ENCODE results near the gene PKDREJ. TPM values are rescaled to one million over a fixed set of nuclear protein-coding genes. Genes with fewer than 3 reads are reported as not detected.

The PKDREJ gene
- total RNA-seq, 2 experiments from 2014 or later, result not detected

DNA sequence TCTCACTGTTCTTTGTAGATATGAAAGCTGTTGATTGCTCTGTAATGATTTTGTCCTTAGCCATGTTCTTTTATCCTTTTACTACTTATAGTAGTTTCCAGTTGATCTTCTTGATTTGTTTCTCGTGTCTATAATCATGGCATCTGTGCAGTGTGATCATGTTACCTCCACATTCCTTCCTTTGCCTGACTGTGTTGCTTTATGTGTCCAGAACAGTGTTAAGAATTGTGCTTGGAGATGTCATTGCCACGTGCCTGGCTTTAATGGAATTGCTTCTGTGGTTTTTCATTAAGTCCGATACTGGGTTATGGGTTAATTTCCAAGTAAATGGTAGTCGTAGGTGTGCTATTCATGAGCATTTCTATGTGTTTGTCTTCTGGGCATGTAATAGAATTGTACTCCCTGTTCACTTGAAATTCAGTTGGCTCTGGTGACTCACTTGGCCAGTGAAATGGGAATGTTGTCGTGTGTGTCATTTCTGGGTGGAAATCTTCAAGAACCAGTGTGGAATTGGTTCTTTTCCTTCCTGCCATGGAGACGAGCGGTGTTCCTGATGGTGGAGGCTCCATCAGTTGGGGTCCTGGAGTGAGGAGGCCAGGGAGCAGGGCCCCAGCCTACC lies 40.3 kb upstream of the PKDREJ start:
- H3K36me3 ChIP-seq (ENCODE audit: insufficient read depth, low read length), result peaks cover 90% of the 10 kb centered on the region
- no peaks in the 10 kb centered on the region for H3K9me3 ChIP-seq (ENCODE audit: low read length)
- no TSS peak for BruUV-seq (replicated peaks)
- TF ChIP-seq EZH2phosphoT487 (IDR thresholded peaks at IDR 0.05; ENCODE audit: borderline replicate concordance, low read depth, low read length) (no peak), CTCF (conservative IDR thresholded peaks at IDR 0.05; ENCODE audit: low read length) (no peak)
- intact Hi-C loops (cut with micrococcal nuclease; ENCODE audit: unreplicated experiment), result no loop called here
- no peak for DNase-seq (ENCODE audit: low spot score)
- ChIA-PET POLR2A (no interaction called here), CTCF (ENCODE audit: unreplicated experiment) (no interaction called here)
- no peak overlapping the region for H3K4me3 ChIP-seq (ENCODE audit: low read depth, low read length, poor library complexity, severe bottlenecking)
- H3K9me2 ChIP-seq (ENCODE audit: insufficient read depth, low read length), result no peaks in the 10 kb centered on the region
- no peak overlapping the region for H3K27ac ChIP-seq (ENCODE audit: low read depth, low read length, poor library complexity, severe bottlenecking)
- no peak overlapping the region for H2AFZ ChIP-seq (ENCODE audit: low read length)
- peaks cover 4% of the 10 kb centered on the region for H3K4me1 ChIP-seq (ENCODE audit: insufficient read depth, low read length, poor library complexity, severe bottlenecking)
- peak overlapping the region; percentile 4; the same call in 1 of the 2 replicates for H3K4me2 ChIP-seq (ENCODE audit: low read length)
- H4K20me1 ChIP-seq (ENCODE audit: insufficient read depth, low read length), result 0 out of 2 replicates have a peak, but pooled peaks cover 3% of the 10 kb centered on the region
- H3K79me2 ChIP-seq (ENCODE audit: insufficient read depth, low read depth, low read length), result peaks cover 84% of the 10 kb centered on the region

DNA sequence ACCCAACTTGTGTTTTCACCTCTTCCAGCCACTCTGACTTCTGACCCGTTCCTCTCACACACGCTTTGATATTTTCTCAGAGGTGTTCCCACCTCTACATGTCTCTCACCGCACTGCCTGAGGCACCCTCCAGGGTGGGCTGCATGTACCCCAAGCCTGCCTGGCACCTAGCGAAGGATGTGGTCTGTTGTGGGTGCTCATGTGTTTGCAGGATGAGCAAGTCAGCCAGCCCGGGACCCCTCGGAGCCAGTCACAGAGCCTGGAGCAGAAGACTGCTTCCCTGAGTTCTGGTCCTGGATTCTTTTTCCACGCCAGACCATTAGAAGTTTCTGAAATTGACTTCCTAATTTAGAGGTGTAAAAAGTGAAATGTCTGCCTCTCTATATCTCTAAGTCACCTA lies 37.3 kb upstream of the PKDREJ start:
- CTCF ChIA-PET (ENCODE audit: unreplicated experiment), result no interaction called here
- BruUV-seq (replicated peaks), result no TSS peak
- Histone ChIP-seq H3K4me3 (ENCODE audit: low read depth, low read length, poor library complexity, severe bottlenecking) (no peak overlapping the region), H2AFZ (ENCODE audit: low read length) (no peak overlapping the region), H3K79me2 (ENCODE audit: insufficient read depth, low read depth, low read length) (peaks cover 71% of the 10 kb centered on the region), H4K20me1 (ENCODE audit: insufficient read depth, low read length) (no peaks in the 10 kb centered on the region), H3K4me2 (ENCODE audit: low read length) (no peak overlapping the region), H3K9me2 (ENCODE audit: insufficient read depth, low read length) (no peaks in the 10 kb centered on the region), H3K9me3 (ENCODE audit: low read length) (no peaks in the 10 kb centered on the region), H3K36me3 (ENCODE audit: insufficient read depth, low read length) (peaks cover 66% of the 10 kb centered on the region), H3K27ac (ENCODE audit: low read depth, low read length, poor library complexity, severe bottlenecking) (no peak overlapping the region), H3K4me1 (ENCODE audit: insufficient read depth, low read length, poor library complexity, severe bottlenecking) (peaks cover 18% of the 10 kb centered on the region)
- intact Hi-C loops (cut with micrococcal nuclease; ENCODE audit: unreplicated experiment), result no loop called here
- TF ChIP-seq CTCF (conservative IDR thresholded peaks at IDR 0.05; ENCODE audit: low read length) (no peak), EZH2phosphoT487 (IDR thresholded peaks at IDR 0.05; ENCODE audit: borderline replicate concordance, low read depth, low read length) (no peak)
- DNase-seq (ENCODE audit: low spot score), result no peak
- POLR2A ChIA-PET, result no interaction called here

GRCh38 chr22:46299101-46299500 lies 36.0 kb upstream of the PKDREJ start:
- Histone ChIP-seq H3K4me2 (ENCODE audit: low read length) (no peak overlapping the region), H3K9me3 (ENCODE audit: low read length) (no peaks in the 10 kb centered on the region), H3K36me3 (ENCODE audit: insufficient read depth, low read length) (peaks cover 53% of the 10 kb centered on the region), H3K4me3 (ENCODE audit: low read depth, low read length, poor library complexity, severe bottlenecking) (no peak overlapping the region), H4K20me1 (ENCODE audit: insufficient read depth, low read length) (no peaks in the 10 kb centered on the region), H3K27ac (ENCODE audit: low read depth, low read length, poor library complexity, severe bottlenecking) (no peak overlapping the region), H3K9me2 (ENCODE audit: insufficient read depth, low read length) (no peaks in the 10 kb centered on the region), H3K4me1 (ENCODE audit: insufficient read depth, low read length, poor library complexity, severe bottlenecking) (peaks cover 29% of the 10 kb centered on the region), H3K79me2 (ENCODE audit: insufficient read depth, low read depth, low read length) (peaks cover 57% of the 10 kb centered on the region), H2AFZ (ENCODE audit: low read length) (no peak overlapping the region)
- intact Hi-C loops (cut with micrococcal nuclease; ENCODE audit: unreplicated experiment), result loop anchor here (5.0 to 10.0 kb wide), 2 partner anchors 177 to 264 kb away; no protein-coding TSS in a partner anchor
- ChIA-PET CTCF (ENCODE audit: unreplicated experiment) (no interaction called here), POLR2A (interaction anchor here (0.6 to 0.9 kb wide), 2 partner anchors 99 to 166 kb away, joined by 3 read pairs; no protein-coding TSS in a partner anchor)
- no peak for DNase-seq (ENCODE audit: low spot score)
- BruUV-seq (replicated peaks), result no TSS peak
- TF ChIP-seq EZH2phosphoT487 (IDR thresholded peaks at IDR 0.05; ENCODE audit: borderline replicate concordance, low read depth, low read length) (no peak), CTCF (conservative IDR thresholded peaks at IDR 0.05; ENCODE audit: low read length) (no peak)
